H1 (cell line): ENCODE results near the gene MAPK8IP1. TPM values are rescaled to one million over a fixed set of nuclear protein-coding genes. Genes with fewer than 3 reads are reported as not detected.

ENCODE experiments used
- CTCF ChIA-PET: fragments of 300-600 bp; sonication (Branson Sonifier 250); formaldehyde crosslinking; loops from one replicate; lab custom pipeline; 2021; ENCODE audit not compliant: partially characterized antibody; lab: Charles Lee
- POLR2A ChIA-PET: fragments of 300-600 bp; sonication (Branson Sonifier 250); formaldehyde crosslinking; loops from one replicate; lab custom pipeline; 2021; ENCODE audit warnings: inconsistent platforms; ENCODE audit not compliant: partially characterized antibody; lab: Charles Lee
- DNase-seq, 2 experiments: peaks; one replicate each; pipeline versions ENCODE4 v3.0.0 to v3.0.0-alpha.2; 2010 to 2022; ENCODE audit warnings: low spot score in 2 of 2, low read depth in 1 of 2, mixed read lengths in 1 of 2
- FAIRE-seq: peaks from 2 replicates; lab custom pipeline; 2011; peaks lifted over from hg19 to GRCh38; lab: Jason Lieb, UNC
- H2AFZ ChIP-seq: 2 replicates; pipeline ENCODE4 v1.8.1; 2012; ENCODE audit warnings: low read length, inconsistent platforms
- H2AK5ac ChIP-seq: 2 replicates; pipeline ENCODE4 v1.6.1; 2013; ENCODE audit warnings: low read depth, low read length
- H2BK120ac ChIP-seq: replicated peaks from 2 replicates; pipeline ENCODE3; 2013; ENCODE audit warnings: low read depth, low read length, inconsistent platforms
- H2BK12ac ChIP-seq: 2 replicates; pipeline ENCODE4 v1.6.1; 2013; ENCODE audit warnings: low read depth, low read length
- H2BK15ac ChIP-seq: 2 replicates; pipeline ENCODE4 v1.6.1; 2013; ENCODE audit warnings: low read length
- H2BK20ac ChIP-seq: 2 replicates; pipeline ENCODE4 v1.6.1; 2013; ENCODE audit warnings: low read length
- H2BK5ac ChIP-seq: 2 replicates; pipeline ENCODE4 v1.6.1; 2013; ENCODE audit warnings: low read depth, low read length
- H3K14ac ChIP-seq: 2 replicates; pipeline ENCODE4 v1.6.1; 2013; ENCODE audit warnings: inconsistent platforms; ENCODE audit not compliant: insufficient read length
- H3K18ac ChIP-seq: 2 replicates; pipeline ENCODE4 v1.6.1; 2013; ENCODE audit warnings: low read length; ENCODE audit errors: extremely low read depth
- H3K23ac ChIP-seq: 2 replicates; pipeline ENCODE4 v1.6.1; 2013; ENCODE audit warnings: inconsistent platforms; ENCODE audit not compliant: insufficient read length
- H3K23me2 ChIP-seq: 2 replicates; pipeline ENCODE4 v1.6.1; 2013; ENCODE audit warnings: low read depth, low read length
- H3K27ac ChIP-seq: 2 replicates; pipeline ENCODE4 v1.6.1; 2011; ENCODE audit warnings: low read depth, low read length, inconsistent platforms
- H3K27me3 ChIP-seq, 4 experiments: replicated peaks in 1 of 4; 1 replicate in 1 of 4; 2 replicates in 3 of 4; pipeline versions ENCODE4 v1.6.1 to v1.8.1; 2011 to 2013; ENCODE audit warnings: low read length in 3 of 4, mild to moderate bottlenecking in 3 of 4, inconsistent platforms in 2 of 4, mixed read lengths in 2 of 4, moderate library complexity in 1 of 4; ENCODE audit not compliant: control insufficient read depth in 3 of 4, insufficient read depth in 3 of 4; ENCODE audit errors: extremely low read depth in 1 of 4
- H3K36me3 ChIP-seq, 4 experiments: 2 replicates each; pipeline versions ENCODE4 v1.6.1 to v1.8.1; 2011 to 2013; ENCODE audit warnings: mild to moderate bottlenecking in 4 of 4, low read length in 3 of 4, moderate library complexity in 2 of 4, control low read depth in 1 of 4, inconsistent platforms in 1 of 4; ENCODE audit not compliant: insufficient read depth in 4 of 4, control insufficient read depth in 2 of 4
- H3K4ac ChIP-seq: replicated peaks from 2 replicates; pipeline ENCODE3; 2013; ENCODE audit warnings: low read length, low read depth, mixed read lengths, inconsistent platforms; ENCODE audit not compliant: insufficient read length
- H3K4me1 ChIP-seq, 4 experiments: replicated peaks in 1 of 4; 1 replicate in 1 of 4; 2 replicates in 3 of 4; pipeline versions ENCODE4 v1.6.1 to v1.8.1; 2011 to 2013; ENCODE audit warnings: low read length in 3 of 4, inconsistent platforms in 2 of 4, mixed read lengths in 1 of 4; ENCODE audit not compliant: insufficient read depth in 4 of 4, control insufficient read depth in 3 of 4
- H3K4me2 ChIP-seq, 2 experiments: 2 replicates each; pipeline versions ENCODE4 v1.6.1 to v1.8.1; 2011 to 2013; ENCODE audit warnings: low read depth in 2 of 2, low read length in 2 of 2, control low read depth in 1 of 2, inconsistent platforms in 1 of 2, mild to moderate bottlenecking in 1 of 2; ENCODE audit not compliant: insufficient read depth in 1 of 2
- H3K4me3 ChIP-seq, 4 experiments: fragments of 200-600, 300-600 bp in 1 of 4; sonication (generic), shearing (Covaris generic), sonication (Bioruptor Twin) in 1 of 4; 2 replicates each; pipeline versions ENCODE4 v1.5.1 to v1.8.1; 2011 to 2016; ENCODE audit warnings: low read length in 4 of 4, low read depth in 3 of 4, control low read depth in 2 of 4, inconsistent platforms in 2 of 4, mild to moderate bottlenecking in 2 of 4, mixed read lengths in 1 of 4, moderate library complexity in 1 of 4; ENCODE audit not compliant: insufficient read depth in 2 of 4; ENCODE audit errors: extremely low read depth in 1 of 4
- H3K56ac ChIP-seq: replicated peaks from 2 replicates; pipeline ENCODE3; 2013; ENCODE audit warnings: low read depth, mild to moderate bottlenecking, mixed read lengths, low read length, inconsistent platforms; ENCODE audit not compliant: insufficient read length
- H3K79me1 ChIP-seq: 2 replicates; pipeline ENCODE4 v1.6.1; 2013; ENCODE audit warnings: low read depth, low read length, control low read depth
- H3K79me2 ChIP-seq, 2 experiments: 2 replicates each; pipeline versions ENCODE4 v1.6.1 to v1.8.1; 2012 to 2013; ENCODE audit warnings: low read length in 2 of 2, mild to moderate bottlenecking in 2 of 2, inconsistent platforms in 1 of 2; ENCODE audit not compliant: insufficient read depth in 2 of 2, control insufficient read depth in 1 of 2
- H3K9ac ChIP-seq, 4 experiments: replicated peaks in 1 of 4; 1 replicate in 1 of 4; 2 replicates in 3 of 4; pipeline versions ENCODE4 v1.6.1 to v1.8.1; 2011 to 2013; ENCODE audit warnings: low read depth in 3 of 4, low read length in 3 of 4, control low read depth in 2 of 4, mild to moderate bottlenecking in 2 of 4, moderate library complexity in 2 of 4, inconsistent platforms in 1 of 4; ENCODE audit errors: extremely low read depth in 1 of 4
- H3K9me3 ChIP-seq, 2 experiments: 2 replicates each; pipeline versions ENCODE4 v1.6.1 to v1.8.1; 2012 to 2013; ENCODE audit warnings: mild to moderate bottlenecking in 2 of 2, moderate library complexity in 2 of 2, control low read depth in 1 of 2, inconsistent platforms in 1 of 2, low read depth in 1 of 2, low read length in 1 of 2, mixed read lengths in 1 of 2; ENCODE audit not compliant: insufficient read depth in 2 of 2
- H4K20me1 ChIP-seq, 2 experiments: replicated peaks in 1 of 2; 2 replicates each; pipeline versions ENCODE3 to v1.8.1; 2011 to 2013; ENCODE audit warnings: inconsistent platforms in 2 of 2, low read length in 2 of 2, mild to moderate bottlenecking in 1 of 2; ENCODE audit not compliant: insufficient read depth in 2 of 2, control insufficient read depth in 1 of 2
- H4K5ac ChIP-seq: 2 replicates; pipeline ENCODE4 v1.6.1; 2013; ENCODE audit warnings: low read length, low read depth, mixed read lengths, inconsistent platforms; ENCODE audit not compliant: insufficient read length
- H4K8ac ChIP-seq: 2 replicates; pipeline ENCODE4 v1.8.0; 2013; ENCODE audit warnings: mild to moderate bottlenecking, moderate library complexity, low read length, inconsistent platforms; ENCODE audit not compliant: insufficient read depth; ENCODE audit errors: extremely low read depth
- H4K91ac ChIP-seq: replicated peaks from 2 replicates; pipeline ENCODE3; 2013; ENCODE audit warnings: low read length, mixed read lengths, inconsistent platforms; ENCODE audit not compliant: insufficient read length
- CBX8 ChIP-seq: fragments of 300-800, 300-1000 bp; sonication (generic); IDR thresholded peaks from 2 replicates; pipeline ENCODE4 v1.7.1; 2016; ENCODE audit warnings: low read depth, low read length, borderline replicate concordance
- EZH2 ChIP-seq: fragments of 200-600 bp; sonication (generic); IDR thresholded peaks from 2 replicates; pipeline ENCODE4 v1.7.1; 2012; ENCODE audit warnings: low read depth, mild to moderate bottlenecking, moderate library complexity, low read length, inconsistent platforms; ENCODE audit not compliant: severe bottlenecking
- FOSL1 ChIP-seq: IDR thresholded peaks from 2 replicates; pipeline ENCODE4 v1.6.1; 2011; ENCODE audit warnings: mild to moderate bottlenecking, low read depth, low read length, moderate library complexity; ENCODE audit not compliant: insufficient read depth
- GABPA ChIP-seq: IDR thresholded peaks from 2 replicates; pipeline ENCODE4 v1.6.1; 2011; ENCODE audit warnings: mild to moderate bottlenecking, low read length, moderate library complexity, borderline replicate concordance; ENCODE audit not compliant: insufficient read depth
- HDAC2 ChIP-seq, 2 experiments: fragments of 300-600 bp in 1 of 2; sonication (generic) in 1 of 2; IDR thresholded peaks; 2 replicates each; pipeline ENCODE4 v1.6.1; 2011 to 2012; ENCODE audit warnings: low read depth in 2 of 2, low read length in 2 of 2, mild to moderate bottlenecking in 2 of 2, moderate library complexity in 2 of 2, borderline replicate concordance in 1 of 2, inconsistent platforms in 1 of 2
- JUN ChIP-seq: IDR thresholded peaks from 2 replicates; pipeline ENCODE4 v1.6.1; 2011; ENCODE audit warnings: low read depth, mild to moderate bottlenecking, improper control_type of control experiment, low read length
- JUND ChIP-seq: IDR thresholded peaks from 2 replicates; pipeline ENCODE4 v1.6.1; 2011; ENCODE audit warnings: mild to moderate bottlenecking, improper control_type of control experiment, low read length
- KDM4A ChIP-seq: IDR thresholded peaks from one replicate; pipeline ENCODE4 v1.7.1; 2012; ENCODE audit warnings: low read depth, mild to moderate bottlenecking, moderate library complexity, low read length, inconsistent platforms; ENCODE audit not compliant: severe bottlenecking
- MAFK ChIP-seq: IDR thresholded peaks from 2 replicates; pipeline ENCODE4 v1.6.1; 2012; ENCODE audit warnings: low read depth, mild to moderate bottlenecking, improper control_type of control experiment, low read length
- POU5F1 ChIP-seq: IDR thresholded peaks from 2 replicates; pipeline ENCODE4 v1.6.1; 2011; ENCODE audit warnings: low read depth, mild to moderate bottlenecking, low read length, moderate library complexity
- RFX5 ChIP-seq: IDR thresholded peaks from 2 replicates; pipeline ENCODE4 v1.6.1; 2011; ENCODE audit warnings: low read depth, low read length, improper control_type of control experiment, borderline replicate concordance
- SAP30 ChIP-seq: fragments of 300-600 bp; sonication (generic); IDR thresholded peaks from 2 replicates; pipeline ENCODE4 v1.7.1; 2012; ENCODE audit warnings: low read length, moderate library complexity, mild to moderate bottlenecking, inconsistent platforms; ENCODE audit not compliant: insufficient read depth, insufficient replicate concordance
- SP4 ChIP-seq: IDR thresholded peaks from 2 replicates; pipeline ENCODE4 v1.6.1; 2012; ENCODE audit warnings: low read length, inconsistent platforms
- WGBS, 2 experiments: shearing (Covaris generic) in 1 of 2; methylation state at CpG; one replicate each; pipeline versions ENCODE4 v1.1.6 to v1.1.7; 2013 to 2015; ENCODE audit warnings: low lambda C conversion rate in 2 of 2, mixed read lengths in 2 of 2, inconsistent platforms in 1 of 2, low coverage in 1 of 2, missing lambda C conversion rate in 1 of 2; ENCODE audit not compliant: insufficient replicate concordance in 2 of 2, insufficient coverage in 1 of 2, insufficient read length in 1 of 2; ENCODE audit errors: extremely low coverage in 1 of 2, missing lambda C conversion rate in 1 of 2; 5-methylcytosine and 5-hydroxymethylcytosine counted together
- polyA plus RNA-seq, 7 experiments: library from polyadenylated mRNA; depleted of rRNA in 3 of 7; stranded (reverse) in 5 of 7; unstranded in 2 of 7; fragments of >200 nt in 5 of 7; fragments of 200-250 nt in 2 of 7; gene quantifications; 1 replicate in 5 of 7; 2 replicates in 1 of 7; 4 replicates in 1 of 7; pipeline versions ENCODE4 v1.2.1 to v1.2.3, GENCODE V29; 2011 to 2013; ENCODE audit warnings: missing spikeins in 2 of 7, mixed read lengths in 2 of 7
- total RNA-seq: library from RNA; stranded (reverse); fragmentation: NEBNext Ultra II Directional; extraction: Animal tissue kit (Norgen Biotek cat#: 25700); gene quantifications from 2 replicates; pipeline ENCODE4 v1.2.1, GENCODE V29; 2021

MAPK8IP1 gene
- total and polyA plus RNA-seq, 2 of the 8 experiments (the other 6 are each of a cell fraction or from before 2014, with no cell fraction given) = 32.4 to 40.1 TPM

DNA sequence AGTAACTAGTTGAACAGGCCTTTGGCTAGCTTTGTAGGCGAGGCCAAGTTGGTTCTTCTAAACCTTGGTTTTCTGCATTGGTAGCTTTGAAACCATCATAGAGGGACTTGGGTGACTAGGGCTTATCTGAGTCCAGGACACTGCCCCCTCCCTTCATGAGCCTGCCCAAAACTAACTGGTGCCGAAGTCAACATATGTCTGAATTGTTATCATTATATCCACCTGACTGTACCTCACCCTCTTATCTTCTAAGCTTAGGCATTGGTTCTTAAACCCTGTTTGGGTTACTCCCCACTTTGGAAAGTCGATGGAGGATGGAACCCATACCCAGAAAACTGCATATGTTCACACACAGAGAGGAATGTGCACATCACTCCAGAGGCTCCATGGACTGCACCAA is 7.6 kb upstream of the MAPK8IP1 start:
- peaks cover 0 to 4% (median 0%) of the 10 kb centered on the region in 4 experiments; a peak in 2 of 8 replicates for H3K36me3 ChIP-seq
- POLR2A ChIA-PET = interaction anchor here (1.5 kb wide), 1 partner anchor 44 kb away, joined by 3 read pairs; no protein-coding TSS in a partner anchor
- TF ChIP-seq EZH2 (no peak), SP4 (no peak), RFX5 (no peak), MAFK (no peak), FOSL1 (no peak), KDM4A (no peak), JUN (no peak), JUND (no peak), SAP30 (no peak), GABPA (no peak), CBX8 (no peak), POU5F1 (no peak), HDAC2 (IDR thresholded peaks at IDR 0.05; ENCODE audit: borderline replicate concordance in 1 of 2, low read depth in 2 of 2, low read length in 2 of 2) (no peak)

More for the DNA sequence above, 7.6 kb upstream of the MAPK8IP1 start:
- FAIRE-seq (no peak), DNase-seq (no peak)
- no peak overlapping the region for H2BK15ac ChIP-seq
- no peaks in the 10 kb centered on the region; the same call in 1 of the 2 replicates for H3K23me2 ChIP-seq
- no peak overlapping the region for H3K14ac ChIP-seq
- no peak overlapping the region for H3K9ac ChIP-seq
- no peak overlapping the region for H2BK20ac ChIP-seq
- no peak overlapping the region for H2BK120ac ChIP-seq
- WGBS, 2 experiments = 87% methylated on average over 3 of the region's 3 CpGs; no CpG with 5 or more reads in 1 of the 2 experiments
- H4K5ac ChIP-seq = no peak overlapping the region
- no peak overlapping the region for H2AFZ ChIP-seq
- H4K91ac ChIP-seq = no peak overlapping the region
- no peak overlapping the region for H2BK12ac ChIP-seq
- no peak overlapping the region for H2BK5ac ChIP-seq
- no peak overlapping the region for H3K27ac ChIP-seq
- H3K27me3 ChIP-seq = no peaks in the 10 kb centered on the region
- no peak overlapping the region for H3K4me3 ChIP-seq
- H3K79me1 ChIP-seq = peaks cover 3% of the 10 kb centered on the region; the same call in 1 of the 2 replicates
- H3K4ac ChIP-seq = no peak overlapping the region
- no peaks in the 10 kb centered on the region for H3K79me2 ChIP-seq
- no peak overlapping the region for H3K4me2 ChIP-seq
- no peak overlapping the region for H4K8ac ChIP-seq
- CTCF ChIA-PET = interaction anchor here (1.7 to 3.0 kb wide), 4 partner anchors 11 to 87 kb away, joined by 6 to 11 read pairs (median 8); no protein-coding TSS in a partner anchor
- no peak overlapping the region for H3K18ac ChIP-seq
- no peak overlapping the region for H2AK5ac ChIP-seq
- H3K4me1 ChIP-seq = peaks cover 9 to 16% (median 13%) of the 10 kb centered on the region in 4 experiments; a peak in 6 of 7 replicates
- peaks cover 0 to 2% of the 10 kb centered on the region in 2 experiments for H4K20me1 ChIP-seq
- no peak overlapping the region for H3K23ac ChIP-seq
- no peaks in the 10 kb centered on the region for H3K9me3 ChIP-seq
- H3K56ac ChIP-seq = no peak overlapping the region
